Measurements from ENCODE around the gene HELZ. TPM values are rescaled to one million over a fixed set of nuclear protein-coding genes. Genes with fewer than 3 reads are reported as not detected.
A peak's percentile ranks its signal among the peaks of the same experiment; 100 is the strongest.

HELZ gene
- total RNA-seq, 1 donor from 2014 or later: 72.5 TPM

DNA sequence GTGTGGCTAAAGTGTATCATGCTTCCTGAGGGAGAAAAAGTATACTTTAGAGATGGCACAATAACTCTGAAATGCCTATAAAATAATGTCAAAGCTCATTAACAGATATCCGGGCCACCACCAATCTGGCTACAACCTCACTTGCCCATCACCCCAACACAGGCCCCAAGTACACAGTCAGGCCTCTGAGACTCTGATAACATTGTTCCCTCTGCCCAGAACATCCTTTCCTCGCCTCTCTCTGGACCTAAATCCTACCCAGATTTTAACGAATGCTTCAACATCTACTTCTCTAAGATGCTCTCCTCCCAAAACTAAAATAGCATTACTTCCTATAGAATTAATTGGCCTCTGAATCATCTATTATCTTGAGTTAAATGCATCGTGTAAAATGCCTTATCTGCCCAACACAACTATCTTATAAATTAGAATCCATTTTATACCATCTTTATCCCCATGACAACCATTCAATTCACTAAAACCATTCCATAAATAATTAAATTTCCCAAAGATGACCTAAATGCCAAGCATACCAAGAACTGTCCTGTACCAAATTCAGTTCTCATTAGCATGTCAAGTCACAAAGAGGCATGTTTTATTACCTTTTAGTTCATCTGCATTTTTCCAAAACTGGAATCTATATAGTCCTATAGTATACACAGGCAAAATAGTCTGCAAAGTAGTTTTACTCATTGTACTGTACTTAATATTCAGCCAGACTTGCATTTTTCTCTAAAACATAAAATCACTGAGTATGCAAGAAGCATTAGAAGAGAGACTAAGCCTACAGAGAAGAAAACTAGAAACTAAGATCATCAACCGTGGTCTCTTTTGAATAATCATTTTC, 15.7 kb downstream of the HELZ start:
- TF ChIP-seq, protein P1, sequence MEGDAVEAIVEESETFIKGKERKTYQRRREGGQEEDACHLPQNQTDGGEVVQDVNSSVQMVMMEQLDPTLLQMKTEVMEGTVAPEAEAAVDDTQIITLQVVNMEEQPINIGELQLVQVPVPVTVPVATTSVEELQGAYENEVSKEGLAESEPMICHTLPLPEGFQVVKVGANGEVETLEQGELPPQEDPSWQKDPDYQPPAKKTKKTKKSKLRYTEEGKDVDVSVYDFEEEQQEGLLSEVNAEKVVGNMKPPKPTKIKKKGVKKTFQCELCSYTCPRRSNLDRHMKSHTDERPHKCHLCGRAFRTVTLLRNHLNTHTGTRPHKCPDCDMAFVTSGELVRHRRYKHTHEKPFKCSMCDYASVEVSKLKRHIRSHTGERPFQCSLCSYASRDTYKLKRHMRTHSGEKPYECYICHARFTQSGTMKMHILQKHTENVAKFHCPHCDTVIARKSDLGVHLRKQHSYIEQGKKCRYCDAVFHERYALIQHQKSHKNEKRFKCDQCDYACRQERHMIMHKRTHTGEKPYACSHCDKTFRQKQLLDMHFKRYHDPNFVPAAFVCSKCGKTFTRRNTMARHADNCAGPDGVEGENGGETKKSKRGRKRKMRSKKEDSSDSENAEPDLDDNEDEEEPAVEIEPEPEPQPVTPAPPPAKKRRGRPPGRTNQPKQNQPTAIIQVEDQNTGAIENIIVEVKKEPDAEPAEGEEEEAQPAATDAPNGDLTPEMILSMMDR (IDR thresholded peaks at IDR 0.05): no peak
- Histone ChIP-seq H3K36me3 (peaks cover 17% of the 10 kb centered on the region), H3K27ac (no peak overlapping the region), H3K4me3 (no peak overlapping the region), H3K4me1 (peaks cover 18% of the 10 kb centered on the region), H3K9me3 (no peaks in the 10 kb centered on the region), H3K27me3 (no peaks in the 10 kb centered on the region)
- DNase-seq (no peak), ATAC-seq (no peak)
- intact Hi-C loops (cut with DNase I): no loop called here

- ATAC-seq (no peak), DNase-seq (no peak)
- H3K9me3 ChIP-seq: no peaks in the 10 kb centered on the region
- TF ChIP-seq, protein P1 (IDR thresholded peaks at IDR 0.05): no peak
- no peaks in the 10 kb centered on the region for H3K27me3 ChIP-seq
- intact Hi-C loops (cut with DNase I): no loop called here
- peaks cover 13% of the 10 kb centered on the region for H3K36me3 ChIP-seq
- no peak overlapping the region for H3K27ac ChIP-seq
- H3K4me3 ChIP-seq: no peak overlapping the region
- H3K4me1 ChIP-seq: peaks cover 18% of the 10 kb centered on the region
Observed at GRCh38 chr17:67227488-67227887, 17.5 kb downstream of the HELZ start.

- H3K9me3 ChIP-seq: no peaks in the 10 kb centered on the region
- ATAC-seq: no peak
- TF ChIP-seq, protein P1 (IDR thresholded peaks at IDR 0.05): no peak
- intact Hi-C loops (cut with DNase I): no loop called here
- no peaks in the 10 kb centered on the region for H3K27me3 ChIP-seq
- no peak overlapping the region for H3K27ac ChIP-seq
- DNase-seq: no peak
- peaks cover 15% of the 10 kb centered on the region for H3K4me1 ChIP-seq
- H3K36me3 ChIP-seq: peaks cover 13% of the 10 kb centered on the region
- H3K4me3 ChIP-seq: no peak overlapping the region
Observed at GRCh38 chr17:67225316-67225715, 19.7 kb downstream of the HELZ start.

DNA sequence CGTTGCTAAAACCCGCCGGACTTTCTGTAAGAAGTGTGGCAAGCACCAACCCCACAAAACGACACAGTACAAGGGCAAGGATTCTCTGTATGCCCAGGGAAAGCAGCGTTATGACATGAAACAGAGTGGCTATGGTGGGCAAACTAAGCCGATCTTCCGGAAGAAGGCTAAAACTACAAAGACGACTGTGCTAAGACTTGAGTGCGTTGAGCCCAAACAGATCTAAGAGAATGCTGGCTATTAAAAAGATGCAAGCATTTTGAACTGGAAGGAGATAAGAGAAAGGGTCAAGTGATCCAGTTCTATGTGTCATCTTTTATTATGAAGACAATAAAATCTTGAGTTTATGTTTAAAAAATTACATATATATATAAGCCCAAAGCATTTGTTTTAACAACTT, 20.3 kb downstream of the HELZ start:
- no peak for ATAC-seq
- intact Hi-C loops (cut with DNase I): no loop called here
- Histone ChIP-seq H3K27ac (no peak overlapping the region), H3K36me3 (peaks cover 9% of the 10 kb centered on the region), H3K4me1 (peaks cover 15% of the 10 kb centered on the region), H3K27me3 (no peaks in the 10 kb centered on the region), H3K4me3 (no peak overlapping the region), H3K9me3 (no peaks in the 10 kb centered on the region)
- DNase-seq: no peak
- TF ChIP-seq, protein P1 (IDR thresholded peaks at IDR 0.05): no peak

GRCh38 chr17:67223924-67224323, 21.1 kb downstream of the HELZ start:
- Histone ChIP-seq H3K27ac (no peak overlapping the region), H3K36me3 (peaks cover 9% of the 10 kb centered on the region), H3K9me3 (no peaks in the 10 kb centered on the region), H3K4me3 (no peak overlapping the region), H3K27me3 (no peaks in the 10 kb centered on the region), H3K4me1 (peaks cover 16% of the 10 kb centered on the region)
- ATAC-seq (peak; percentile 47), DNase-seq (no peak)
- intact Hi-C loops (cut with DNase I): no loop called here
- TF ChIP-seq, protein P1 (IDR thresholded peaks at IDR 0.05): no peak

All from upper lobe of right lung (tissue), 1 donor.